T-helper 1 cell treated with Interleukin-12 subunit alpha and Interleukin-12 subunit beta and Interleukin-4 antibody, amounts not matched to agents 30 μg/mL and 1 μg/mL, for 36 hours (primary cell): ENCODE data around the gene NBEAL1.
"Not testable (repeated sequence)": the region's sequence is repeated elsewhere in the genome, so short reads cannot be mapped to it uniquely, and the experiment has no call there.

Source experiments
- H3K27ac Mint-ChIP-seq: one replicate; pipeline ENCODE4 v1.8.0; 2021; ENCODE audit warnings: mild to moderate bottlenecking, mixed read lengths
- H3K27me3 Mint-ChIP-seq: one replicate; pipeline ENCODE4 v1.8.0; 2021; ENCODE audit warnings: low read depth, mixed read lengths
- H3K36me3 Mint-ChIP-seq: one replicate; pipeline ENCODE4 v1.8.0; 2021; ENCODE audit warnings: low read depth, mixed read lengths
- H3K4me1 Mint-ChIP-seq: one replicate; pipeline ENCODE4 v1.8.0; 2021; ENCODE audit warnings: low read depth, mixed read lengths
- H3K4me3 Mint-ChIP-seq: one replicate; pipeline ENCODE4 v1.8.0; 2021; ENCODE audit warnings: mild to moderate bottlenecking, moderate library complexity, mixed read lengths
- H3K9me3 Mint-ChIP-seq: one replicate; pipeline ENCODE4 v1.8.0; 2021; ENCODE audit warnings: mixed read lengths

The NBEAL1 gene

DNA sequence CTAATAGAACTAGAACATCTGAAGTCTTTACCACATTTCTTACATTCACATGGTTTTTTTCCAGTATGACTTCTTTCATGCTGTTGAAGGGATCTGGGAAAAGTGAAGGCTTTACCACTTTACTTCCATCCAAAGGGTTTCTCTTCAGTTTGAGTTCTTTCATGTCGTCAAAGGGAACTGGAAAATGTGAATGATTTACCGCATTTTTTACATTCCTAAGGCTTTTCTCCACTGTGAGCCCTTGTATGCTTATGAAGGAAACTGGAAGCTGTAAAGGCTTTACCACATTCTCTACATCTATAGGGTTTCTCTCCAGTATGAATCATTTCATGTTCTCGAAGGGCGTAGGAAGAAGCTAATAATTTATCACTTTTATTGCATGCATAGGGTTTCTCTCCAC, 46.7 kb downstream of the NBEAL1 start:
- Mint-ChIP-seq H3K36me3 (peaks cover 9% of the 10 kb centered on the region), H3K4me1 (no peaks in the 10 kb centered on the region), H3K4me3 (no peak overlapping the region), H3K27ac (no peak overlapping the region), H3K27me3 (no peaks in the 10 kb centered on the region), H3K9me3 (no peaks in the 10 kb centered on the region)

DNA sequence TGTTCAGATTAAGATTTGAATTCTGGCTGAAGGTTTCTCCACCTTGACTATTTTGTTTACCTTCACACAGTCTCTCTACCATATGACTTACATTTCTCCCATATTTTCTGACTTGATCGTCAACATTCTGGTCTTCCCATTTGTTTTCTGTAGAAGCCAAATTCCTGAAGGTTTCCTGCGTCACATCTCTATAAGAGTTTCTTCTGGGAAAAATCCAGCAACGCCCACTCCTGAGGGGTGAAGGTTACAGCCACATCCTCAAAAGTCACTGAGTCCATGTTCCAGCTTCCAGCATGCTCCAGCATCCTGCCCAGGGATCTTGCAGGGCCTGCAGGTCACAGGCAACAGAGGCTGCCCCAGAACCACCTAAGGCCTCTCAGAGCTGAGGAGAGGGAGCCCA, 47.5 kb downstream of the NBEAL1 start:
- H3K27ac Mint-ChIP-seq = no peak overlapping the region
- no peaks in the 10 kb centered on the region for H3K4me1 Mint-ChIP-seq
- H3K4me3 Mint-ChIP-seq = no peak overlapping the region
- peaks cover 9% of the 10 kb centered on the region for H3K36me3 Mint-ChIP-seq
- H3K27me3 Mint-ChIP-seq = no peaks in the 10 kb centered on the region
- H3K9me3 Mint-ChIP-seq = no peaks in the 10 kb centered on the region

DNA sequence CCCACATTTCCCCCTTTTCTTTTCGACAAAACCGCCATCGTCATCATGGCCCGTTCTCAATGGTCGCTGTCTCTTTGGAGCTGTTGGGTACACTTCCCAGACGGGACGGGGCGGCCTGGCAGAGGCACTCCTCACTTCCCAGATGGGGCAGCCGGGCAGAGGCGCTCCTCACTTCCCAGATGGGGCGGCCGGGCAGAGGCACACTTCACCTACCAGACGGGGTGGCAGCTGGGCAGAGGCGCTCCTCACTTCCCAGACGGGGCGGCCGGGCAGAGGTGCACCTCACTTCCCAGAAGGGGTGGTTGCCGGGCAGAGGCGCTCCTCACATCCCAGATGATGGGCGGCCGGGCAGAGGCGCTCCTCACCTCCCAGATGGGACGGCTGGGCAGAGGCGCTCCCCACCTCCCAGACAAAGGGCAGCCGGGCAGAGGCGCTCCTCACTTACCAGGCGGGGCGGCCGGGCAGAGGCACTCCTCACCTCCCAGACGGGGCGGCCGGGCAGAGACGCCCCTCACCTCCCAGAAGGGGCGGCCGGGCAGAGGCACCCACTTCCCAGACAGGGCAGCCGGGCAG, 51.9 kb downstream of the NBEAL1 start:
- H3K9me3 Mint-ChIP-seq, H3K4me1 Mint-ChIP-seq: not testable (repeated sequence)

DNA sequence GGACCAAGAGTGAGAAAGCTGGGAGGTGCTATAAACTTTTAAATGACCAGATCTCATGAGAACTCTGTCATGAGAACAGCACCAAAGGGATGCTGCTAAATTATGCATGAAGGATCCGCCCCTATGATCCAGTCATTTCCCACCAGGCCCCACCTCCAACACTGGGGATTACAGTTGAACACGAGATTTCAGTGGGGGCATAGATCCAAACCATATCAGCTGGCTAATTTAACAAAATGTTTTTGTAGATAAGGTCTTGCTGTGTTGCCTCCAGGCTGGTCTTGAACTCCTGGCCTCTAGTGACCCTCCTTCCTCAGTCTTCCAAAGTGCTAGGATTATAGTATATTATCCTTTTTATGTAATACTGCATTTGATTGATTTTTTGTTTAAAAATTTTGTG, 56.0 kb downstream of the NBEAL1 start:
- no peak overlapping the region for H3K4me3 Mint-ChIP-seq
- H3K27me3 Mint-ChIP-seq = no peaks in the 10 kb centered on the region
- H3K36me3 Mint-ChIP-seq = peaks cover 12% of the 10 kb centered on the region
- H3K9me3 Mint-ChIP-seq = no peaks in the 10 kb centered on the region
- H3K4me1 Mint-ChIP-seq = peaks cover 2% of the 10 kb centered on the region
- no peak overlapping the region for H3K27ac Mint-ChIP-seq

More for the DNA sequence above, 51.9 kb downstream of the NBEAL1 start:
- H3K36me3 Mint-ChIP-seq = peaks cover 11% of the 10 kb centered on the region
- H3K27me3 Mint-ChIP-seq, H3K4me3 Mint-ChIP-seq, H3K27ac Mint-ChIP-seq: not testable (repeated sequence)

DNA sequence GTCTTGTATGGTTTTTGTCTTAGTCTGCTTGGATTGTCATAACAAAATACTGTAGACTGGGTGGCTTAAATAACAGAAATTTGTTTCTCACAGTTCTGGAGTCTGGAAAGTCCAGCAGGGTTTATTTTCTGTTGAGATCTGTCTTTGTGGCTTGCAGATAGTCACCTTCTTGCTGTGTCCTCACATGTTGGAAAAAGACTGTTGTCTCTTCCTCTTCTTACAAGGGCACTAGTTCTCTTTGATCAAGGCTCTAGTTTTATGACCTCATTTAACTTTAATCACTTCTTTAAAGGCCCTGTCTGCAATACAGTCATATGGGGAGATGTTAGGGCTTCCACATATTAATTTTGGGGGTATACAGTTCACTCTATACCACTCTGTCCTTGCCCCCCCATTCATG, 56.5 kb downstream of the NBEAL1 start:
- H3K4me1 Mint-ChIP-seq = peaks cover 2% of the 10 kb centered on the region
- no peaks in the 10 kb centered on the region for H3K27me3 Mint-ChIP-seq
- H3K9me3 Mint-ChIP-seq = no peaks in the 10 kb centered on the region
- no peak overlapping the region for H3K27ac Mint-ChIP-seq
- H3K36me3 Mint-ChIP-seq = peaks cover 10% of the 10 kb centered on the region
- H3K4me3 Mint-ChIP-seq = no peak overlapping the region

DNA sequence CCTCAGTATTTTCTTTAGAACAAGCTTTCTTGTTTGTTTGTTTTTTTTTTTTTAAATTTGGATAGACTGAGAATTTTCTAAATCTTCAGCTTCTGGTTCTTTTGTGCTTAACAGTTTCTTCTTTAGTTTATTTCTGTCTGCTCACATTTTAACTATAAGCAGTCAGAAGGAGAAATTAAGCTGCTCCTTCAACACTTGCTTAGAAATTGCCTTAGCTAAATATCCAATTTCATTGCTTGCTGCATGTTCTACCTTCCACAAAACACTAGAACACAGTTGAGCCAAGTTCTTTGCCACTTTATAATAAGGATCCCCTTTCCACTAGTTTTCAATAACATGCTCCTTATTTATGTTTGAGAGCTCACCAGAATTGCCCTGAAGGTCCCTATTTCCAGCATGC, 57.7 kb downstream of the NBEAL1 start:
- peaks cover 2% of the 10 kb centered on the region for H3K4me1 Mint-ChIP-seq
- no peak overlapping the region for H3K27ac Mint-ChIP-seq
- H3K27me3 Mint-ChIP-seq = no peaks in the 10 kb centered on the region
- peaks cover 10% of the 10 kb centered on the region for H3K36me3 Mint-ChIP-seq
- H3K4me3 Mint-ChIP-seq = no peak overlapping the region
- H3K9me3 Mint-ChIP-seq = no peaks in the 10 kb centered on the region

DNA sequence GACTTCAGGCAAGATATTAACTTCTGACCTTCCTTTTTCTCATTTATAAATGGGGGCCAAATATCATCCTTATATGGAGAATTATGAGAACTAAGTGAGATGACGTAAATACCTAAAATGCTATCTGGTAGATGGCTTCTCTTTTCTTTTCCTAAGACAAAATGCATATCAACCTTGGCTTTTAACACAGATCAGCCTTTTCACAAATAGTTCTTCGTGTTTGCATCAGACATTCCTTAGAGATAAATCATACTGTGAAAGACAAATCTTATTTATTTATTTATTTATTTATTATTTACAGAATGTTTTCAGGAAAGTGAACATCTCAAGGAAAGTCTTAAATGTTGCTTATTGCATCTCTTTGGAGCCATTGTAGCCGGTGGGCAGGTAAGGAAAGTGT, 62.8 kb downstream of the NBEAL1 start:
- Mint-ChIP-seq H3K4me1 (peaks cover 2% of the 10 kb centered on the region), H3K9me3 (no peaks in the 10 kb centered on the region), H3K36me3 (peaks cover 3% of the 10 kb centered on the region), H3K4me3 (no peak overlapping the region), H3K27ac (no peak overlapping the region), H3K27me3 (no peaks in the 10 kb centered on the region)

DNA sequence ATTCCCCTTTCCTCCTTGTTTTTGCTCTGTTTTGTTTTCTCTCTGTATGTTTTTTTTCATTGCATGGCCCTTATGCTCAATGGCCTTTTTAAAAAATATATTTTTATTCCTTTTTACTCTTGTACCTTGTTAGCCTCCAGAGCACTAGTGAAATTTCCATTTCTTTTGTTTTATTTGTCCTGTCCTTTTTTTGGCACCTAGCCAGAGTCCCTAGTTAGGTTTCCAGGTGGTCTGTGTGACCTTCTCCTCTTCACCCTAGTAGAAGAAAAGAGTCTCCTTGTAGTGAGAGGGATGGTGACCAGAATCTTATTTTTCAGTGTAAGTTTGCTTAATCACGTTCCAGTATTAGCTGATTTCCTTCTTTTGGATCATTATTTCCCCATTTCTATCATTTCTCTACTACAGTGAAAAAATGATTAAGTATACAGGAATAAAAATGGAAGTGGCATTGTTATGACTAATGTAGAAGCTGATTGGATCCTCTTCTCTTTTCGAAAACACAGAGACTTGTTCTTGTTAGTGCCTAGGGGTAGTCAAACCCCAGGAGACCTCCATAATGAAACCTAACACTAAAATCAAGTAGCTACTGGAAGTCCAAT, 65.9 kb downstream of the NBEAL1 start:
- H3K4me1 Mint-ChIP-seq = peaks cover 4% of the 10 kb centered on the region
- H3K4me3 Mint-ChIP-seq = no peak overlapping the region
- peaks cover 3% of the 10 kb centered on the region for H3K36me3 Mint-ChIP-seq
- H3K27me3 Mint-ChIP-seq = no peaks in the 10 kb centered on the region
- H3K9me3 Mint-ChIP-seq = no peaks in the 10 kb centered on the region
- no peak overlapping the region for H3K27ac Mint-ChIP-seq

DNA sequence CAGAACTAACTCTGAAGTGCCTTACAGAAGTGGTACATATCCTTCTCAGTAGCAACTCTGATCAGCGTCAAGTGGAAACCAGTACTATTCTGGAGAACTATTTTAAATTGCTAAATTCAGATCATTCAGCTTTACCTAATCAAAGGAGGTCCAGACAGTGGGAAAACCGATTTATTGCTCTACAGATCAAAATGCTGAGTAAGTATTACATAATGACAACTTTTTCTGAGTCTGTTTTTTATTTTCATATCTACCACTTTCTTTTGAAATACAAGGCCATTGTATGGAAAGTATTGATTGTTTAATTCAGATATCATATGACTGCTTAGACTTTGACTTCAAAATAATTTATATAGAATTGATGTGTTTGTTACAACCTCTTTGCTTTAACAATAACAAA, 68.7 kb downstream of the NBEAL1 start:
- H3K27ac Mint-ChIP-seq = no peak overlapping the region
- H3K4me3 Mint-ChIP-seq = no peak overlapping the region

DNA sequence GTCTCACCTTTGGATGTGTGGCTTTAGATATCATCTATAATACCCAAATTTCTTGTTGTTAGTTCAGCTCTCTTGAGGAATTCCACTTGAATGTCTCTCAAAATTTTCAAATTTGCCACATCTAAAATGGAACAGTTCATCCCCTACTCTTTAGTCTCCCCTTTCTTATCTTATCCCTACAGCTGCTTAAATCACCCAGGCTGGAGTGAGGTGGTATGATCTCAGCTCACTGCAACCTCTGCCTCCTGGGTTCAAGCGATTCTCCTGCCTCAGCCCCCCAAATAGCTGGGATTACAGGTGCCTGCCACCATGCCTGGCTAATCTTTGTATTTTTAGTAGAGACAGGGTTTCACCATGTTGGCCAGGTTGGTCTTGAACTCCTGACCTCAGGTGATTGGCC, 71.7 kb downstream of the NBEAL1 start:
- not testable (repeated sequence) for H3K9me3 Mint-ChIP-seq, H3K4me1 Mint-ChIP-seq, H3K36me3 Mint-ChIP-seq, H3K27me3 Mint-ChIP-seq, H3K27ac Mint-ChIP-seq, H3K4me3 Mint-ChIP-seq

More for the DNA sequence above, 68.7 kb downstream of the NBEAL1 start:
- H3K27me3 Mint-ChIP-seq = no peaks in the 10 kb centered on the region
- no peaks in the 10 kb centered on the region for H3K9me3 Mint-ChIP-seq
- H3K36me3 Mint-ChIP-seq = peaks cover 7% of the 10 kb centered on the region
- peaks cover 4% of the 10 kb centered on the region for H3K4me1 Mint-ChIP-seq

DNA sequence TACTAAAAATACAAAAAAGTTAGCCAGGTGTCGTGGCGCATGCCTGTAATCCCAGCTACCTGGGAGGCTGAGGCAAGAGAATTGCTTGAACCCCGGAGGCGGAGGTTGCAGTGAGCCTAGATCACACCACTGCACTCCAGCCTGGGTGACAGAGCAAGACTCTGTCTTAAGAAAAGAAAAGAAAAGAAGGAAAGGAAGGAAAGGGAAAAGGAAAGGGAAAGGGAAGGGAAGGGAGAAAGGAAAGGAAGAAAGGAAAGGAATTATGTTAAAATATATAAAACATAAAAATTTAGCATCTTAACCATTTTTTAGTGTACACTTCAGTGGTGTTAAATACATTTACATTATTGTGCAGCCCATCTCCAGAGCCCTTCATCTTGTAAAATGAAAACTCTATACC, 76.0 kb downstream of the NBEAL1 start:
- H3K27ac Mint-ChIP-seq, H3K4me3 Mint-ChIP-seq, H3K36me3 Mint-ChIP-seq, H3K4me1 Mint-ChIP-seq, H3K27me3 Mint-ChIP-seq, H3K9me3 Mint-ChIP-seq: not testable (repeated sequence)

DNA sequence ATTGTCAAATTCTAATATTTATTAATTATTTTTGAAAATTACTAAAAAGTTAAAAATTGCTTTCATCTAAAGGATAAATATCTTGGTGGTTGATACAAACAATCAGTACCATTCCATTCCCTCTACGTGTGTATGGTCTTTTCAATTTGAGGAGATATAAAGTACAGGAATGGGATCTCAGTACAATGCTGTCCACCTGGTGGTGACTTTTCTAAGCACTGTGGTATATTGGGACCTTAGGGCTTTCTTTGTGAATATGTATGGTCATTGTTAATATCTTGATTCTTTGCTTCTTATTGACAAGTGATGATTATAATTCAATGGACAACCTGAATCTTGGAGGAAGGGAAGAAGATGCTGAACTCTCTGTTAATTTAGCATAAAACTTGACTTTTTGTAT, 83.1 kb downstream of the NBEAL1 start:
- Mint-ChIP-seq H3K27me3 (no peaks in the 10 kb centered on the region), H3K36me3 (peaks cover 19% of the 10 kb centered on the region), H3K4me3 (no peak overlapping the region), H3K4me1 (no peaks in the 10 kb centered on the region), H3K9me3 (peaks cover 10% of the 10 kb centered on the region), H3K27ac (no peak overlapping the region)

DNA sequence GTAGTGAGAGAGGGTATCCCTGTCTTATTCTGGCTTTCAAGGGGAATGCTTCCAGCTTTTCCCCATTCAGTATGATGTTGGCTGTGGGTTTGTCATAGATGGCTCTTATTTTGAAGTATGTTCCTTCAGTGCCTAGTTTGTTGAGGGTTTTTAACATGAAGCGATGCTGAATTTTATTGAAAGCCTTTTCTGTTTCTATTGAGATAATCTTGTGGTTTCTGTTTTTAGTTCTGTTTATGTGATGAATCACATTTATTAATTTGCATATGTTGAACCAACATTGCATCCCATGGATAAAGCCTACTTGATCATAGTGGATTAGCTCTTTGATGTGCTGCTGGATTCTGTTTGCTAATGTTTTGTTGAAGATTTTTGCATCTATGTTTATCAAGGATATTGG, 87.7 kb downstream of the NBEAL1 start:
- not testable (repeated sequence) for H3K4me3 Mint-ChIP-seq, H3K4me1 Mint-ChIP-seq, H3K27ac Mint-ChIP-seq, H3K27me3 Mint-ChIP-seq
- Mint-ChIP-seq H3K9me3 (peaks cover 30% of the 10 kb centered on the region), H3K36me3 (peaks cover 36% of the 10 kb centered on the region)

DNA sequence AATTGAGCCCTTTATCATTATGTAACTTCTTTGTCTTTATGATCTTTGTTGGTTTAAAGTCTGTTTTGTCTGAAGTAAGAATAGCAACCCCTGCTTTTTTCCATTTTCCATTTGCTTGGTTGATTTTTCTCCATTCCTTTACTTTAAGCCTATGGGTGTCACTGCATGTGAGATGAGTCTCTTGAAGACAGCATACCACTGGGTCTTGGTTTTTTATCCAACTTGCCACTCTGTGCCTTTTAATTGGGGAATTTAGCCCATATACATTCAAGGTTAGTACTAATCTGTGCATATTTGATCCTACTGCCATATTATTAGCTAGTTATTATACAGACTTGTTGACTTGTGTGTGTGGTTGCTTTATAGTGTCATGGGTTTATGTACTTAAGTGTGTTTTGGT, 89.6 kb downstream of the NBEAL1 start:
- Mint-ChIP-seq H3K27ac (no peak overlapping the region), H3K4me1 (no peaks in the 10 kb centered on the region), H3K36me3 (peaks cover 36% of the 10 kb centered on the region), H3K9me3 (peaks cover 30% of the 10 kb centered on the region), H3K27me3 (no peaks in the 10 kb centered on the region), H3K4me3 (no peak overlapping the region)

DNA sequence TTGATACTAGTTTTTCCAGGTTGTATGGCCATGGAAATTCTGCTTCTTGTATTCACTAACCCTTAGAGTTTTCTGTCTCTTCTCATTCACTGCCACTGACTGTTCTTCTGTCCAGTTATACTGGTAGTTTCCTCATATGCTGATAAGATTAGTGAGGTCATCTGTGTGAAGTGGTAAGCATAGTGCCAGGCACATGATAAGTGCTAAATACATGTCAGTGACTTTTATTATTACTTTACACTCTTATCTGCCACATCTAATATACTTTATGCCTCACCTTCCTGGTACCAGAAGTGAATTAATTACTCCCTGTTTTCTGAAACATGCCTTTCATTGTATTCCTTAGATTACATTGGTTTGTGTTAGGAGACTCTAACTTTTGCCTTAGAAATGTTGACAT, 91.3 kb downstream of the NBEAL1 start:
- Mint-ChIP-seq H3K27ac (no peak overlapping the region), H3K4me1 (no peaks in the 10 kb centered on the region), H3K27me3 (no peaks in the 10 kb centered on the region), H3K4me3 (no peak overlapping the region), H3K36me3 (peaks cover 29% of the 10 kb centered on the region), H3K9me3 (peaks cover 30% of the 10 kb centered on the region)

DNA sequence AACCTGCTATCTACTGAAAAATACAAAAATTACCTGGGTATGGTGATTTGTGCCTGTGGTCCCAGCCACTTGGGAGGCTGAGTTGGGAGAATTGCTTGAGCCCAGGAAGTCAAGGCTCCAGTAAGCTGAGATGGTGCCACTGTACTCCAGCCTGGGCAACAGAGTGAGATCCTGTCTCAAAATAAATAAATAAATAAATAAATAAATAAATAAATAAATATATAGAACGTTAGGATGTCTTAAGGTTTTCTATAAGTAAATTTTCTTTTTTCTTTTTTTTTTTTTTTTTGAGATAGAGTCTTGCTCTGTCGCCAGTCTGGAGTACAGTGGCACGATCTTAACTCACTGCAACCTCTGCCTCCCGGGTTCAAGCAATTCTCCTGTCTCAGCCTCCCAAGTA, 95.8 kb downstream of the NBEAL1 start:
- H3K4me3 Mint-ChIP-seq, H3K36me3 Mint-ChIP-seq, H3K4me1 Mint-ChIP-seq, H3K27ac Mint-ChIP-seq, H3K9me3 Mint-ChIP-seq, H3K27me3 Mint-ChIP-seq: not testable (repeated sequence)
